Right cardiac atrium (tissue), 5 donors: ENCODE data around the gene KLHL26. TPM values are rescaled to one million over a fixed set of nuclear protein-coding genes. Genes with fewer than 3 reads are reported as not detected.

Source experiments
- ATAC-seq, 2 donors: fragments of 200-7000 bp; cut with Tn5 transposase; one replicate each; pipeline versions ENCODE4 v1.8.0 to v1.9.1; 2020; ENCODE audit warnings: moderate library complexity in 2 of 2, mild to moderate bottlenecking in 1 of 2
- DNase-seq, 3 donors: peaks; one replicate each; pipeline ENCODE4 v3.0.0-alpha.2; 2020
- H3K27ac ChIP-seq: one replicate; pipeline ENCODE4 v1.5.1; 2013; ENCODE audit warnings: mild to moderate bottlenecking, low read length, control low read depth, moderate library complexity
- H3K27me3 ChIP-seq: one replicate; pipeline ENCODE4 v1.6.1; 2013; ENCODE audit not compliant: control insufficient read depth, insufficient read depth
- H3K4me1 ChIP-seq: one replicate; pipeline ENCODE4 v1.6.1; 2013; ENCODE audit warnings: low read length; ENCODE audit not compliant: control insufficient read depth, insufficient read depth
- H3K4me3 ChIP-seq: one replicate; pipeline ENCODE4 v1.5.1; 2013; ENCODE audit warnings: low read length, control low read depth
- H3K9me3 ChIP-seq: one replicate; pipeline ENCODE4 v1.6.1; 2013; ENCODE audit warnings: low read length; ENCODE audit not compliant: control insufficient read depth
- WGBS: extraction: QIAGEN DNeasy Blood & Tissue Kit; methylation state at CpG from one replicate; pipeline ENCODE4 v1.1.7; 2013; 5-methylcytosine and 5-hydroxymethylcytosine counted together
- intact Hi-C, 4 donors: fragments of 100-400 bp; cut with DNase I; formaldehyde crosslinking; loops; one replicate each; pipeline versions ENCODE4 v1.11.0 to v1.14.0; 2022 to 2023
- polyA plus RNA-seq: library from polyadenylated mRNA; stranded (reverse); fragments of 200-250 nt; gene quantifications from one replicate; pipeline ENCODE4 v1.2.3, GENCODE V29; 2013
- total RNA-seq, 4 donors: library from RNA; stranded (reverse); fragmentation: NEBNext Ultra II Directional; extraction: Animal tissue kit (Norgen Biotek cat#: 25700); gene quantifications; one replicate each; pipeline ENCODE4 v1.2.1, GENCODE V29; 2021
- donor health status: healthy with polysubstance abuse.
- donor health status: DM: no; HTN: yes; CAD: no.
- donor health status: DM: no; HTN: no; CAD: no.
- donor health status: DM: no; HTN: yes; CAD: no; lungs with severe emphysema.
- donor health status: DM: yes; HTN: yes; CAD: no.

Gene KLHL26
- total and polyA plus RNA-seq, 5 donors: 5.1 to 14.4 (median 9.0) TPM

DNA sequence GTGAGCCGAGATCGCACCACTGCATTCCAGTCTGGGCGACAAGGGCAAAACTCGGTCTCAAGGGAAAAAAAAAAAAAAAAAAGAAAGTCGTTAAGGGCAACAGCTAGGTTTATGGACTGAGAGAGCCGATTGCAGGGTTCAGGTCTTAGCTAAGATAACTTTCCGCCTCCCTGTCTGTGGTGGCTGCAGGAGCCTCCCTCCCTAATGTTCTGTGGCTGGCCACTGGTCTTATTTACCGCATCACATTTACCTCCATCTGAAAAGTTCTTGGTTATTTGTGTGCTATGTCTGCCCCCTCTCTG lies 45.9 kb downstream of the KLHL26 start:
- WGBS: 44% methylated on average over 8 of the region's 8 CpGs
- DNase-seq: peak in 1 of 3 donors; percentile 1
- H3K4me1 ChIP-seq: peaks cover 8% of the 10 kb centered on the region
- H3K27ac ChIP-seq: peak overlapping the region; percentile 10
- H3K27me3 ChIP-seq: no peaks in the 10 kb centered on the region
- no peak for ATAC-seq
- H3K4me3 ChIP-seq: peak overlapping the region; percentile 21
- intact Hi-C loops: loop anchor here in 1 of 4 donors (10.0 kb wide), 1 partner anchor 162 kb away; no protein-coding TSS in a partner anchor
- no peaks in the 10 kb centered on the region for H3K9me3 ChIP-seq

DNA sequence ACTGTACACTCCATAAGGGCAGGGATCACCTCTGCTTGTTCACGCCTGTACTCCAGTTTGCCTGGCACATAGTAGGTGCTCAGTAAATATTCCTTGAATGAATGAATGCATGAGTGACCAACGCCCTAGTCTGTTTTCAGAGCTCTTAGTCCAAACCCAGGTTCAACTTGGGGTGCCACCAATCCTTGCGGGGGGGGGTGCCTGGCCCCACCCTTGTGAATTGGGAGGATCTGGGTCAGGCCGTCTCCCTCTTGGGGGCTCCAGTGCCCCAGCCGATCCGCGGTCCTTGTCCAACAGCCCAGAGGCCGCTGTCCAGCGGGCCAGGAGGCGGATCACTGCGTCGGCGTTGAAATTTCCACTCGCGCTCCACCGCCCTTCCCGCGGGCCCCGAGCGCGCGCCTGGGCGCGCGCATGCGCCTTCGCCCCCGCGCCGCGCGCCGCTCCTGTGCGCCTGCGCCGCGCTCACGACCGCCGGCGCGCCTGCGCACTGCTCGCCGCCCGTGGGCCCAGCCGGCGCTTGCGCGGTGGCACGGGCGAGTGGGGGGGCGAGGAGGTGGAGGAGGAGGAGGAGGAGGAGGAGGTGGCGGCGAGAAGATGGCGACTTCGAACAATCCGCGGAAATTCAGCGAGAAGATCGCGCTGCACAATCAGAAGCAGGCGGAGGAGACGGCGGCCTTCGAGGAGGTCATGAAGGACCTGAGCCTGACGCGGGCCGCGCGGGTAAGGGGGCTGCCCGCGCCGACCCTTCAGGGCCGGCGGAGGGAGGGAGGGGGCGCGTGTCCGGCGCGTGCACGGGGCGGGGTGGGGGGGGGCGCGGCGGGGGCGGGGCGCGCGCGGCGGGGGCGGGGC lies 46.5 kb downstream of the KLHL26 start, which contains the start of gene CRTC1:
Gene CRTC1, plus strand, starts transcription at position 572 of the 849 bp plus-strand sequence. Its CDS starts 23 bp downstream, at position 595.
- DNase-seq (peak; percentile 91 to 97 (median 95)), ATAC-seq (peak; percentile 84 to 85)
- Histone ChIP-seq H3K27ac (peak within 1 kb of the TSS; percentile 89), H3K4me1 (peaks cover 8% of the 10 kb centered on the region), H3K27me3 (no peaks in the 10 kb centered on the region), H3K9me3 (no peaks in the 10 kb centered on the region), H3K4me3 (peak within 1 kb of the TSS; percentile 84)
- intact Hi-C loops: loop anchor here in 1 of 4 donors (10.0 kb wide), 1 partner anchor 161 kb away; no protein-coding TSS in a partner anchor
- WGBS: 1% methylated on average over 93 of the region's 93 CpGs

DNA sequence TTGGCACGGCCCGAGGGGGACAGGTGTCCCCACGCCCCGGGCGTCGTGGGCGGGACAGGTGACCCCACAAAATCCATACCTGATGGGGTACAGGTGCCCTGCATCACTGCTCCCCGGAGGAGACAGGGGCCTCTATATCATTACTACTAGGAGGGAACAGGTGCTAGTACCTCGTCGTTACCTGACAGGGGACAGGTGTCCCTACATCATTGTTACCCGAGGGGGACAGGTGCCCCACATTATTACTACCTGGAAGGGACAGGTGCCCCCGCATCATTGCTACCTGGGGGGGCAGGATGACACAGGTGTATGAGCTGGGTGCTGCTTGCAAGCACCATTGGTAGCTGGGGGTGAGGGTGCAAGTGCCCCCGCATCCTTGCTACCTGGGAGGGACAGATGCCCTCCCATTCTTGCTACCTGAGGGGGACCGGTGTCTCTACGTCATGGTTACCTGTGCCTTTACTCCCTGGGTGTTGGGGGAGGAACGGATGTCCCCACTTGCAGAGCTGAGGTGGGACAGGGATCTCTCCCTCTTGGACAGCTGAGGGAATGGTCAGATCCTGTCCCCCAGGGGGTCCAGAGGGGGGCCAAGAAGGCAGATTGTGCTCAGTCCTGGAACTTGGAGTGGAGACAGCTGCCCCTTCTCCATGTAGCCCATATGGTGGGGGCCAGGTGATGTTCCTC lies 47.3 kb downstream of the KLHL26 start:
- intact Hi-C loops: loop anchor here in 1 of 4 donors (10.0 kb wide), 1 partner anchor 161 kb away; no protein-coding TSS in a partner anchor
- Histone ChIP-seq H3K9me3 (no peaks in the 10 kb centered on the region), H3K27me3 (no peaks in the 10 kb centered on the region), H3K27ac (no peak overlapping the region), H3K4me3 (peak overlapping the region; percentile 84), H3K4me1 (peaks cover 6% of the 10 kb centered on the region)
- peak in 1 of 2 donors; percentile 3 for ATAC-seq
- peak in 2 of 3 donors; percentile 34 to 57 for DNase-seq
- 18% methylated on average over 16 of the region's 16 CpGs for WGBS

DNA sequence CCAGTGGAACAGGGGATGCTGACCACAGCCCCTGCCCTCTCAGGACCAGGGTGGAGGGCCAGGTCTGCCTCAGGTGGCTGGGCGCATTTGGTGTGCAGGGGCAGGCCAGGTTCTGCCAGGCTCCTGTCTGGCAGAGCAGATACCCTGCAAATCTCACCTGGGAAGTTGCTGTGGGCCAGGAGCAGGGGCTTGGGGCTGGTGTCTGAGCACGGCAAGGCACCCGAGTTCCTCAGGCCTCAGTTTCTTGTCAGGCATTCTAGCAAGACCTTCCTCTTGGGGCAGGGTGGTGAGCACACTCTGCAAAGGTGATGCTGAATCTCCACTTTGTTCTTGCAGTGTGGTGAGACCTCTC lies 47.8 kb downstream of the KLHL26 start:
- DNase-seq: peak in 1 of 3 donors; percentile 7
- Histone ChIP-seq H3K27ac (no peak overlapping the region), H3K27me3 (no peaks in the 10 kb centered on the region), H3K4me3 (no peak overlapping the region), H3K9me3 (no peaks in the 10 kb centered on the region), H3K4me1 (peaks cover 6% of the 10 kb centered on the region)
- WGBS: 92% methylated on average over 3 of the region's 3 CpGs
- peak; percentile 2 to 3 for ATAC-seq
- intact Hi-C loops: loop anchor here in 1 of 4 donors (10.0 kb wide), 1 partner anchor 160 kb away; no protein-coding TSS in a partner anchor

DNA sequence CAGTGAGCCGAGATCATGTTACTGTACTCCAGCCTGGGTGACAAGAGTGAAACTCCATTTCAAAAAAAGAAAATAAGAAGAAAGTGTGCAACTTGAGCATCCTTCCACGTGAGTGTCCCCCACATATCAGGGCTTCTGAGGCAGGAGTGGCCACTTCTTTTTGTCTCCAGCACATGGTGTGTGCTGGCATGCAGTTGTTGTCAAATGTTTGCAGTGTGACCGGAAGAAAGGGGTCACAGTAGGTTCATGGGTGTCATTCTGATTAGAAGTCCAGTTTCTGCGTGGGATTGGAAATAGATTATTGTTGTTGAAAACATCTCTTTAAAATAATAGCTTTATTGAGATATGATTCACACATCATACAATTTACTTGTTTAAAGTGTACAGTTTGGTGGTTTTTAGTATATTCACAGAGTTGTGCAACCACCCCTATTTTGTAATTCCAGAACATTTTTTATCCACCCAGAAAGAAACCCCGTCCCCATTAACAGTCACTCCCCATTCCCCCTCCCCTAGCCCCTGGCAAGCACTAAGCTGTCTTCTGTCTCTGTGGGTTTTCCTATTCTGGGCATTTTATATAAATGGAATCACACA lies 48.9 kb downstream of the KLHL26 start:
- no peak overlapping the region for H3K27ac ChIP-seq
- intact Hi-C loops: loop anchor here in 2 of 4 donors (2.0 to 10.0 kb wide), 2 partner anchors 75 to 159 kb away; no protein-coding TSS in a partner anchor
- no peaks in the 10 kb centered on the region for H3K27me3 ChIP-seq
- H3K4me1 ChIP-seq: peaks cover 6% of the 10 kb centered on the region
- H3K9me3 ChIP-seq: no peaks in the 10 kb centered on the region
- ATAC-seq (no peak), DNase-seq (no peak)
- H3K4me3 ChIP-seq: no peak overlapping the region
- WGBS: 59% methylated on average over 5 of the region's 5 CpGs

DNA sequence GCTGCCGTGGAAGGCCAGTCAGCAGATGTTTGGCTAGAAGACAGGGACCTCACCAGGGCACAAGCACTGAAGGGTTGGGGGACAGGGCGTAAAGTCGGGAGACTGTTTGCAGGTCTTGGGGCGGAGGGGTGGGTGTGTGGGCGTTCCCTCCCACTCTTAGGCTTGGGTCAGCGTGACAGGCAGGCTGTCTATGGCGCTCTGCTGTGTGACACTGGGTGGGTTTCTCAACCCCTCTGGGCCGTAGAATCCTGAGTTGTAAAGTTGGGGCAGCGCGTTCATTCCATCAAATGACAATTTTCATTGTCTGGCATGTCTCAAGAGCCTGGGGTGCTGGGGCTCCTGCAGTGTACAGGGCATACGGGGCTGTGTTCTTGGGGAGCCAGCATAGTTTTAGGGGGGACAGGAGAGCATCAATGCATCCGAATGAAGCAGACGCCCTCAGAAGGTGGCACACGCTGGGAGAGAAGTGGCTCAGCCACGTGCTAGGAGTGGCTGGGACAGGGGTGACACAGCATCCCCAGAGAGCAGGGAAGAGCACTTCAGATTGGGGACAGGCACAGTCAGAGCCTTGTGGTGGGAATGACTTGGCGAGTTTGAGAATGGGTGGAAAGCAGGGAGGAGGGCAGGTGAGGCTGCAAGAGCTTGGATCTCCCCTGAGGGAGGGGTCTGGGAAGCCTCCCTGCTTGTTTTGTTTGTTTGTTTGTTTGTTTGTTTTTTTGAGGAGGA lies 51.1 kb downstream of the KLHL26 start:
- DNase-seq: peak in 2 of 3 donors; percentile 18 to 22
- H3K4me1 ChIP-seq: peaks cover 6% of the 10 kb centered on the region
- H3K9me3 ChIP-seq: no peaks in the 10 kb centered on the region
- no peaks in the 10 kb centered on the region for H3K27me3 ChIP-seq
- intact Hi-C loops: loop anchor here in 2 of 4 donors (2.0 to 10.0 kb wide), 2 partner anchors 73 to 157 kb away; no protein-coding TSS in a partner anchor
- no peak overlapping the region for H3K27ac ChIP-seq
- H3K4me3 ChIP-seq: no peak overlapping the region
- ATAC-seq: no peak
- 92% methylated on average over 16 of the region's 16 CpGs for WGBS

DNA sequence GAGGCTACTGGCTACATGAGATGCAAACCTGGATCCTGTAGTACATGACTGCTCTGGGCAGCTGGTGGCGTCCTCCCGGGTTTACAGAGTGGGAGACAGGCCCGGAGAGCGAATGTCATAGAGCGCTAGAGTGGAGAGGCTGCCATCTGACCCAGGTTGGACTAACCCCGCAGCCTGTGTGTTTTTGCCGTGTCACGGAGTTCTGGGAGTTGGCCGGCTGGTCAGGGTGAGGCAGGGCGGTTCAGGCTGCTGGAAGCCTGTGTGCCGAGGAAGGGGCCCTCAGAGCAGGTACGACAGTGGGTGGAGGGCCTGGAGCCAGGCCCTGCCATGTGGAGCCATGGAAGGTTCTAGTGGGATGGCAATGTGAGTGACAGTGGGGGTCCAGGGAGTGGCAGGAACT lies 59.2 kb downstream of the KLHL26 start:
- no peak for ATAC-seq
- intact Hi-C loops: no loop called here
- H3K9me3 ChIP-seq: no peaks in the 10 kb centered on the region

DNA sequence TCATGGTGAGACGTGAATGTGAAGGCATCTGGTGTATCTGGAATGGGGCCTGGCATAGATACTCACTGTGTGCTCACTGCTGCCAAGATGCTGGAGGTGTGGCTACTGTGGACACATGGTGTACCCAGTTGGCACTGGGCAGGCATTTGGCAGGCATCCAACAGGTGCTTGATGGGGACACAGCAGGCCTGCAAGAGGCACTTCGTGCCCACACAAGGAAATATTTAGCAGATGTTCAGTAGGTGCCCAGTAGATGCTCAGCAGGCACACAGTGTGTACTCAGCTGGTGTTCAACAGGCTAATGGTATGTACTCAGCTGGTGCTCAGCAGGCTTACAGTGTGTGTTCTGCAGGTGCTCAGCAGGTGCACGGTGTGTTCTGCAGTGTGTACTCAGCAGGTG lies 60.9 kb downstream of the KLHL26 start:
- Histone ChIP-seq H3K4me3 (no peak overlapping the region), H3K27me3 (no peaks in the 10 kb centered on the region), H3K27ac (no peak overlapping the region), H3K4me1 (no peaks in the 10 kb centered on the region), H3K9me3 (no peaks in the 10 kb centered on the region)
- ATAC-seq (no peak), DNase-seq (peak in 1 of 3 donors; percentile 71)
- intact Hi-C loops: no loop called here
- 73% methylated on average over 3 of the region's 3 CpGs for WGBS

More for the DNA sequence above, 59.2 kb downstream of the KLHL26 start:
- WGBS: 94% methylated on average over 12 of the region's 12 CpGs
- no peak overlapping the region for H3K27ac ChIP-seq
- peak in 1 of 3 donors; percentile 27 for DNase-seq
- H3K4me3 ChIP-seq: no peak overlapping the region
- no peaks in the 10 kb centered on the region for H3K27me3 ChIP-seq
- no peaks in the 10 kb centered on the region for H3K4me1 ChIP-seq

DNA sequence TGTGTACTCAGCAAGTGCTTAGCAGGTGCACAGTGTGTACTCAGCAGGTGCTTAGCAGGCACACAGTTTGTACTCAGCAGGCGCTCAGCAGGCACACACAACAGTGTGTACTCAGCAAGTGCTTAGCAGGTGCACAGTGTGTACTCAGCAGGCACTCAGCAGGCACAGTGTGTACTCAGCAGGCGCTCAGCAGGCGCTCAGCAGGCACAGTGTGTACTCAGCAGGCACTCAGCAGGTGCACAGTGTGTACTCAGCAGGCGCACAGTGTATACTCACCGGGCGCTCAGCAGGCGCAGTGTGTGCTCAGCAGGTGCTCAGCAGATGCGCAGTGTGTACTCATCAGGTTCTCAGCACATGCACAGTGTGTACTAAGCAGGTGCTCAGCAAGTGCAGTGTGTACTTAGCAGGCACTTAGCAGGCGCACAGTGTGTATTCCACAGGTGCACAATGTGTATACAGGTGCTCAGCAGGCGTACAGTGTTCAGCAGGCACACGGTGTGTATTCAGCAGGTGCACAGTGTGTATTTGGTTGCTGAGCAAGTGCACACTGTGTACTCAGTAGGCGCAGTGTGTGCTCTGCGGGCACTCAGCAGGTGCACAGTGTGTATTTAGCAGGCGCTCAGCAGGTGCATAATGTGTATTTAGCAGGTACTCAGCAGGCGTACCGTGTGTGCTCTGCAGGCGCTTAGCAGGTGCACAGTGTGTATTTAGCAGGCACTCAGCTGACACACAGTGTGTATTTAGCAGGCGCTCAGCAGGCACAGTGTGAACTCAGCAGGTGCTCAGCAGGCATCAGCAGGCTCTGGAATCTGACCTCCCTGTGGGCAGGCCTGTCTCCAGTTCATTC lies 61.7 kb downstream of the KLHL26 start:
- intact Hi-C loops: no loop called here
- no peak overlapping the region for H3K27ac ChIP-seq
- no peaks in the 10 kb centered on the region for H3K9me3 ChIP-seq
- 95% methylated on average over 18 of the region's 18 CpGs for WGBS
- peak in 1 of 3 donors; percentile 38 for DNase-seq
- no peak for ATAC-seq
- no peaks in the 10 kb centered on the region for H3K4me1 ChIP-seq
- no peak overlapping the region for H3K4me3 ChIP-seq
- H3K27me3 ChIP-seq: no peaks in the 10 kb centered on the region
